HL-60 (cell line): ENCODE measurements around the gene SLC22A3.

Experiments used
- DNase-seq, 2 experiments: peaks; one replicate each; pipeline ENCODE4 v3.0.0-alpha.2; 2010 to 2020; ENCODE audit warnings: low read depth in 1 of 2, low spot score in 1 of 2
- H3K27ac ChIP-seq: fragments of 250-450 bp; sonication (Bioruptor Pico); replicated peaks from 2 replicates; pipeline ENCODE4 v1.5.1; 2020; ENCODE audit warnings: mild to moderate bottlenecking, moderate library complexity
- H3K27me3 ChIP-seq: fragments of 250-450 bp; sonication (Bioruptor Pico); 2 replicates; pipeline ENCODE4 v1.5.1; 2021; ENCODE audit warnings: mild to moderate bottlenecking, moderate library complexity; ENCODE audit not compliant: insufficient read depth, poor library complexity, severe bottlenecking
- H3K4me3 ChIP-seq: replicated peaks from 2 replicates; pipeline ENCODE4 v1.5.1; 2011; ENCODE audit warnings: mild to moderate bottlenecking, control low read depth, low read length; ENCODE audit not compliant: insufficient read depth
- GABPA ChIP-seq: IDR thresholded peaks from 2 replicates; pipeline ENCODE4 v1.6.1; 2012; ENCODE audit warnings: low read depth
- POLR2AphosphoS5 ChIP-seq: IDR thresholded peaks from 2 replicates; pipeline ENCODE4 v1.6.1; 2012; ENCODE audit warnings: low read depth
- SPI1 ChIP-seq: IDR thresholded peaks from 2 replicates; pipeline ENCODE4 v1.6.1; 2012; ENCODE audit warnings: low read depth, mild to moderate bottlenecking, borderline replicate concordance
- TF ChIP-seq, protein P1 (sequence below): IDR thresholded peaks from one replicate; pipeline ENCODE4 v1.5.1; 2011; ENCODE audit warnings: low read length, control low read depth, inconsistent platforms; ENCODE audit not compliant: insufficient read depth
- TF ChIP-seq, protein P2 (sequence below): IDR thresholded peaks from 2 replicates; pipeline ENCODE4 v1.6.1; 2012; ENCODE audit warnings: low read depth; ENCODE audit not compliant: insufficient replicate concordance

Gene SLC22A3

DNA sequence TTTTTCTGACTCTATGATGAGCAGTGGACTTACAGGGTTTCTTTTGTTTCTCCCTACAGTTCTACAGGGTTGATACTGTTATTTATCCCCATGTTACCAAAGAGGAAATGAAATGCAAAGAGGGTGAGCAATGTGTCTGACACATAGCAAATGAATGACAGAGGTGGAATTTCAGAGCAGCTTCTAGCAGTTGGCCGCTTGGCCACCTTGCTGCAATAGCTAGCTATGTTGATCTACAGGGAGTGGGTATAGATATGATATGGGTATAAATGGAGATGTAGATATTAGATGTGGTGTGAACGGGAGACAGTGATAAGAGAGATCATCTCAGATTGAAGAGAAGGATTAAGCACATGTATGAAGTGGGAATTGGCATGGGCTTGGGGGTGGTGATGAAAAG is 10.9 kb upstream of the SLC22A3 start:
- TF ChIP-seq GABPA (no peak), POLR2AphosphoS5 (no peak), SPI1 (no peak)
- TF ChIP-seq, protein P1, sequence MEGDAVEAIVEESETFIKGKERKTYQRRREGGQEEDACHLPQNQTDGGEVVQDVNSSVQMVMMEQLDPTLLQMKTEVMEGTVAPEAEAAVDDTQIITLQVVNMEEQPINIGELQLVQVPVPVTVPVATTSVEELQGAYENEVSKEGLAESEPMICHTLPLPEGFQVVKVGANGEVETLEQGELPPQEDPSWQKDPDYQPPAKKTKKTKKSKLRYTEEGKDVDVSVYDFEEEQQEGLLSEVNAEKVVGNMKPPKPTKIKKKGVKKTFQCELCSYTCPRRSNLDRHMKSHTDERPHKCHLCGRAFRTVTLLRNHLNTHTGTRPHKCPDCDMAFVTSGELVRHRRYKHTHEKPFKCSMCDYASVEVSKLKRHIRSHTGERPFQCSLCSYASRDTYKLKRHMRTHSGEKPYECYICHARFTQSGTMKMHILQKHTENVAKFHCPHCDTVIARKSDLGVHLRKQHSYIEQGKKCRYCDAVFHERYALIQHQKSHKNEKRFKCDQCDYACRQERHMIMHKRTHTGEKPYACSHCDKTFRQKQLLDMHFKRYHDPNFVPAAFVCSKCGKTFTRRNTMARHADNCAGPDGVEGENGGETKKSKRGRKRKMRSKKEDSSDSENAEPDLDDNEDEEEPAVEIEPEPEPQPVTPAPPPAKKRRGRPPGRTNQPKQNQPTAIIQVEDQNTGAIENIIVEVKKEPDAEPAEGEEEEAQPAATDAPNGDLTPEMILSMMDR: no peak
- TF ChIP-seq, protein P2, sequence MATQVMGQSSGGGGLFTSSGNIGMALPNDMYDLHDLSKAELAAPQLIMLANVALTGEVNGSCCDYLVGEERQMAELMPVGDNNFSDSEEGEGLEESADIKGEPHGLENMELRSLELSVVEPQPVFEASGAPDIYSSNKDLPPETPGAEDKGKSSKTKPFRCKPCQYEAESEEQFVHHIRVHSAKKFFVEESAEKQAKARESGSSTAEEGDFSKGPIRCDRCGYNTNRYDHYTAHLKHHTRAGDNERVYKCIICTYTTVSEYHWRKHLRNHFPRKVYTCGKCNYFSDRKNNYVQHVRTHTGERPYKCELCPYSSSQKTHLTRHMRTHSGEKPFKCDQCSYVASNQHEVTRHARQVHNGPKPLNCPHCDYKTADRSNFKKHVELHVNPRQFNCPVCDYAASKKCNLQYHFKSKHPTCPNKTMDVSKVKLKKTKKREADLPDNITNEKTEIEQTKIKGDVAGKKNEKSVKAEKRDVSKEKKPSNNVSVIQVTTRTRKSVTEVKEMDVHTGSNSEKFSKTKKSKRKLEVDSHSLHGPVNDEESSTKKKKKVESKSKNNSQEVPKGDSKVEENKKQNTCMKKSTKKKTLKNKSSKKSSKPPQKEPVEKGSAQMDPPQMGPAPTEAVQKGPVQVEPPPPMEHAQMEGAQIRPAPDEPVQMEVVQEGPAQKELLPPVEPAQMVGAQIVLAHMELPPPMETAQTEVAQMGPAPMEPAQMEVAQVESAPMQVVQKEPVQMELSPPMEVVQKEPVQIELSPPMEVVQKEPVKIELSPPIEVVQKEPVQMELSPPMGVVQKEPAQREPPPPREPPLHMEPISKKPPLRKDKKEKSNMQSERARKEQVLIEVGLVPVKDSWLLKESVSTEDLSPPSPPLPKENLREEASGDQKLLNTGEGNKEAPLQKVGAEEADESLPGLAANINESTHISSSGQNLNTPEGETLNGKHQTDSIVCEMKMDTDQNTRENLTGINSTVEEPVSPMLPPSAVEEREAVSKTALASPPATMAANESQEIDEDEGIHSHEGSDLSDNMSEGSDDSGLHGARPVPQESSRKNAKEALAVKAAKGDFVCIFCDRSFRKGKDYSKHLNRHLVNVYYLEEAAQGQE: no peak
- Histone ChIP-seq H3K27ac (no peak overlapping the region), H3K4me3 (no peak overlapping the region), H3K27me3 (peaks cover 3% of the 10 kb centered on the region)
- DNase-seq: no peak

DNA sequence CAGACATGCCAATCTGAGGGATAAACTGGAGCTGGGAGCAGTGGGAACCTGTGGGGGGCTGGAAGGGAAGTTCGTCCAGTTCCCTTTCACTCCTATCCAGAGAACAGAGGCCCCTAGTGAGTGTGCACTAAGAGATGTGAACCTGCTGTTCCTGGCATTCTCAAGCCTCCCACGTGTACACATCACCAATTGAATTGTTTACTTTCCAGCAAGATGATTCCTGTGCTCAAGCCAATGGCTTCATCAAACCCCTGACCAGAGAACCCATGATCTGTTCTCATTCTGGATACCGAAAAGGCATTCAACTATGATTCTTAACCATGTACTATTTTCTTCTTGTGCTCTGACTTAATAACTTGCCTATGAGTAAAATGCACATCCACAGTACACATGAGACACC is 10.2 kb upstream of the SLC22A3 start:
- no peak overlapping the region for H3K4me3 ChIP-seq
- DNase-seq: no peak
- TF ChIP-seq GABPA (no peak), SPI1 (no peak), POLR2AphosphoS5 (no peak)
- TF ChIP-seq, protein P1: no peak
- TF ChIP-seq, protein P2: no peak
- no peak overlapping the region for H3K27ac ChIP-seq
- H3K27me3 ChIP-seq: peaks cover 4% of the 10 kb centered on the region

DNA sequence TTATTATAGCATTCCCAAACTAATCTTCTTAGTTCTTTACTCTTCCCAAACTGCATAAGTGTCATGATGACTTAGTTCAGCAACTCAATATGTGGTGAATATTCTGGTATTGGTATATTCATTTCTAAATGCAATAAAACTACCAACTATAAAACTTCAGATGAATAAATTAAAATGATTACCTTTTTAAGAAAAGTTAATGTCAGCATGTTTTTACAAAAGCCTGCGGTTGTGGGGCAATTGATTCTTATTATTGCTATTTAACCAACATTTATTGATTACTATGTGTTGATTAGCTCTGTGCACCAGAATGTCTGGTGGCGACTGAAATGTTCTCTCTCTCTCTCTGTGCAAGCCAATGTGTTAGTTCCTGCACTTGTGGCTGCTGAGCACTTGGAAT is 5.0 kb upstream of the SLC22A3 start:
- Histone ChIP-seq H3K4me3 (no peak overlapping the region), H3K27me3 (peaks cover 17% of the 10 kb centered on the region), H3K27ac (no peak overlapping the region)
- no peak for TF ChIP-seq GABPA
- no peak for TF ChIP-seq POLR2AphosphoS5
- TF ChIP-seq SPI1: no peak
- TF ChIP-seq, protein P2: no peak
- DNase-seq: no peak

DNA sequence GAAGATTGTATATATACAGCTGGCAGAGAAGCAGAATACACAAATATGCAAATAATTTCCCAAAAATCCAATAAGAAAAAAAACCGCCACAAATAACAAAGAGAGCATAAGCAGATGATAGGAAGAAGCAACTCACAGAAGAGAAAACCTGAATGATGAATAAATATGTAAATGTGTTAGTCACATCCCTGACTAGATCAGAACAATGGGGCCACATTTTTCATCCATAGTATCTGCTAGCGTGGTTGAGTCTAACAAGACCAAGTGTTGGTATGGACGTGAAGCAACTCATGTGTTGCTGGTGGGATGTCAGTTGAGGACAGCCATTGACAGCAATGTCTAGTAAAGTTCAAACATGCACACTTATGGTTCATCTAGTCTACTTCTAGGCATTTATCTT is 3.9 kb upstream of the SLC22A3 start:
- H3K4me3 ChIP-seq: no peak overlapping the region
- DNase-seq: no peak
- no peak overlapping the region for H3K27ac ChIP-seq
- no peak for TF ChIP-seq SPI1
- no peak for TF ChIP-seq POLR2AphosphoS5
- TF ChIP-seq GABPA: no peak
- TF ChIP-seq, protein P1: no peak
- TF ChIP-seq, protein P2: no peak
- peaks cover 24% of the 10 kb centered on the region for H3K27me3 ChIP-seq
